SK-N-SH (cell line): ENCODE results near the gene SNED1. TPM values are rescaled to one million over a fixed set of nuclear protein-coding genes. Genes with fewer than 3 reads are reported as not detected.

Experiments used
- CTCF ChIA-PET: fragments of 300-600, 350-600 bp; formaldehyde crosslinking; extraction: SDS; loops from one replicate; lab custom pipeline; 2021; lab: Yijun Ruan, JAX
- POLR2A ChIA-PET: fragments of 350-600 bp; sonication (Branson Sonifier 250); formaldehyde crosslinking; extraction: SDS; loops from one replicate; lab custom pipeline; 2020; ENCODE audit warnings: antibody characterized with exemption, inconsistent platforms; lab: Yijun Ruan, JAX
- DNase-seq: peaks from one replicate; pipeline ENCODE4 v3.0.0; 2012
- H2AFZ ChIP-seq: fragments of 200-600 bp; sonication (generic); 2 replicates; pipeline ENCODE4 v1.8.1; 2016; ENCODE audit warnings: antibody characterized with exemption, mild to moderate bottlenecking, low read depth
- H3F3A ChIP-seq: fragments of 200-600 bp; sonication (generic); replicated peaks from 2 replicates; pipeline ENCODE3; 2016; ENCODE audit warnings: antibody characterized with exemption, mild to moderate bottlenecking; ENCODE audit not compliant: insufficient read depth
- H3K27ac ChIP-seq, 2 experiments: fragments of 200-500 bp in 1 of 2; fragments of 200-600 bp in 1 of 2; sonication (Bioruptor generic) in 1 of 2; sonication (generic), shearing (Covaris generic) in 1 of 2; 2 replicates each; pipeline versions ENCODE4 v1.5.1 to v1.6.1; 2014 to 2016; ENCODE audit warnings: low read depth in 2 of 2, inconsistent platforms in 1 of 2, low read length in 1 of 2, mild to moderate bottlenecking in 1 of 2, mixed read lengths in 1 of 2
- H3K27me3 ChIP-seq: fragments of 200-600 bp; sonication (generic), shearing (Covaris generic); 2 replicates; pipeline ENCODE4 v1.6.1; 2016; ENCODE audit warnings: mixed run types; ENCODE audit not compliant: insufficient read depth
- H3K36me3 ChIP-seq, 2 experiments: fragments of 200-500 bp in 1 of 2; fragments of 200-600 bp in 1 of 2; sonication (Bioruptor generic) in 1 of 2; sonication (generic) in 1 of 2; replicated peaks in 1 of 2; 2 replicates each; pipeline versions ENCODE3 to v1.5.1; 2014 to 2016; ENCODE audit warnings: low read length in 1 of 2, mild to moderate bottlenecking in 1 of 2; ENCODE audit not compliant: insufficient read depth in 2 of 2, control insufficient read depth in 1 of 2
- H3K4me1 ChIP-seq, 2 experiments: fragments of 200-500 bp in 1 of 2; fragments of 200-600 bp in 1 of 2; sonication (Bioruptor generic) in 1 of 2; sonication (generic), shearing (Covaris generic) in 1 of 2; 2 replicates each; pipeline versions ENCODE4 v1.5.1 to v1.6.1; 2014 to 2016; ENCODE audit warnings: low read depth in 1 of 2, low read length in 1 of 2, mixed run types in 1 of 2; ENCODE audit not compliant: insufficient read depth in 2 of 2, control insufficient read depth in 1 of 2
- H3K4me2 ChIP-seq: fragments of 200-600 bp; sonication (generic), shearing (Covaris generic); 2 replicates; pipeline ENCODE4 v1.6.1; 2017; ENCODE audit warnings: mixed run types
- H3K4me3 ChIP-seq, 2 experiments: fragments of 200-500 bp in 1 of 2; fragments of 200-600 bp in 1 of 2; sonication (Bioruptor generic) in 1 of 2; sonication (generic), shearing (Covaris generic) in 1 of 2; 2 replicates each; pipeline versions ENCODE4 v1.5.1 to v1.8.1; 2014 to 2016; ENCODE audit warnings: low read depth in 2 of 2, inconsistent platforms in 1 of 2, low read length in 1 of 2, mild to moderate bottlenecking in 1 of 2, mixed read lengths in 1 of 2, moderate library complexity in 1 of 2
- H3K79me2 ChIP-seq: fragments of 200-600 bp; sonication (generic); 2 replicates; pipeline ENCODE4 v1.8.1; 2017; ENCODE audit warnings: mild to moderate bottlenecking; ENCODE audit not compliant: insufficient read depth
- H3K9ac ChIP-seq: fragments of 200-600 bp; sonication (generic); 2 replicates; pipeline ENCODE4 v1.6.1; 2017; ENCODE audit warnings: mixed run types
- H3K9me2 ChIP-seq: fragments of 200-600 bp; sonication (generic); 2 replicates; pipeline ENCODE4 v1.6.1; 2017; ENCODE audit warnings: mixed run types
- H3K9me3 ChIP-seq: fragments of 200-600 bp; sonication (generic); 2 replicates; pipeline ENCODE4 v1.6.1; 2017; ENCODE audit warnings: mixed run types, mild to moderate bottlenecking, moderate library complexity
- H4K20me1 ChIP-seq: fragments of 200-600 bp; sonication (generic); 2 replicates; pipeline ENCODE4 v1.6.1; 2017; ENCODE audit warnings: mild to moderate bottlenecking, mixed run types; ENCODE audit not compliant: insufficient read depth
- CHD2 ChIP-seq: fragments of 150-350 bp; IDR thresholded peaks from 2 replicates; pipeline ENCODE4 v1.6.1; 2018; ENCODE audit warnings: low read length; ENCODE audit not compliant: partially characterized antibody
- EP300 ChIP-seq, 2 experiments: IDR thresholded peaks; 2 replicates each; pipeline versions ENCODE4 v1.4.0 to v1.6.1; 2012; ENCODE audit warnings: borderline replicate concordance in 1 of 2, low read depth in 1 of 2, low read length in 1 of 2
- FOSL2 ChIP-seq: IDR thresholded peaks from 2 replicates; pipeline ENCODE4 v1.4.0; 2012; ENCODE audit warnings: low read depth, mild to moderate bottlenecking, moderate library complexity, borderline replicate concordance
- FOXJ3 ChIP-seq: sonication (generic); formaldehyde crosslinking; IDR thresholded peaks from 2 replicates; pipeline ENCODE4 v1.5.1; 2020; ENCODE audit warnings: mild to moderate bottlenecking, missing genetic modification reagents
- GATA2 ChIP-seq: sonication (generic); formaldehyde crosslinking; IDR thresholded peaks from 2 replicates; pipeline ENCODE4 v1.5.0; 2020; ENCODE audit warnings: mild to moderate bottlenecking, missing genetic modification reagents
- IRF3 ChIP-seq: fragments of 150-350 bp; IDR thresholded peaks from 2 replicates; pipeline ENCODE4 v1.6.1; 2016; ENCODE audit warnings: mild to moderate bottlenecking, low read depth, low read length
- JUND ChIP-seq: IDR thresholded peaks from 2 replicates; pipeline ENCODE4 v1.4.0; 2012
- NRF1 ChIP-seq: IDR thresholded peaks from 2 replicates; pipeline ENCODE4 v1.6.1; 2012; ENCODE audit warnings: low read depth, mild to moderate bottlenecking, low read length
- PBX3 ChIP-seq: IDR thresholded peaks from 2 replicates; pipeline ENCODE4; 2012
- RFX5 ChIP-seq: IDR thresholded peaks from 2 replicates; pipeline ENCODE4 v1.6.1; 2012; ENCODE audit warnings: mild to moderate bottlenecking, improper control_type of control experiment, low read length
- SIN3A ChIP-seq: IDR thresholded peaks from 2 replicates; pipeline ENCODE4 v1.6.1; 2012; ENCODE audit warnings: low read depth, mild to moderate bottlenecking, low read length, moderate library complexity, borderline replicate concordance
- TEAD4 ChIP-seq: IDR thresholded peaks from 2 replicates; pipeline ENCODE4 v1.4.0; 2012; ENCODE audit warnings: mild to moderate bottlenecking, borderline replicate concordance; ENCODE audit not compliant: insufficient read depth
- YY1 ChIP-seq: IDR thresholded peaks from 2 replicates; pipeline ENCODE4 v1.4.0; 2012; ENCODE audit warnings: low read depth, mild to moderate bottlenecking
- WGBS: methylation state at CpG from one replicate; pipeline ENCODE4 v1.1.6; 2017; ENCODE audit warnings: low lambda C conversion rate; 5-methylcytosine and 5-hydroxymethylcytosine counted together
- polyA plus RNA-seq, 3 experiments: library from polyadenylated mRNA; depleted of rRNA; stranded (reverse); fragments of >200 nt; gene quantifications; 2 replicates each; pipeline ENCODE4 v1.2.3, GENCODE V29; 2012
- TF ChIP-seq, protein P1 (sequence below): IDR thresholded peaks from 2 replicates; pipeline ENCODE4 v1.6.1; 2012; ENCODE audit warnings: mild to moderate bottlenecking, low read depth, low read length, moderate library complexity
- TF ChIP-seq, protein P2 (sequence below): fragments of 200-600 bp; sonication (generic); IDR thresholded peaks from 2 replicates; pipeline ENCODE4 v1.6.1; 2017; ENCODE audit warnings: antibody characterized with exemption, mild to moderate bottlenecking, moderate library complexity

The SNED1 gene
- polyA plus RNA-seq, 1 of the 3 experiments (the other 2 are of a cell fraction), result 0.03 TPM

GRCh38 chr2:241116606-241117560 is 118.5 kb downstream of the SNED1 start:
- Histone ChIP-seq H3K4me2 (no peak overlapping the region), H3K4me3 (no peak overlapping the region), H3K9me3 (no peaks in the 10 kb centered on the region; the same call in 1 of the 2 replicates), H3K4me1 (no peaks in the 10 kb centered on the region), H3F3A (peaks cover 5% of the 10 kb centered on the region), H3K27ac (no peak overlapping the region), H3K9me2 (no peaks in the 10 kb centered on the region), H4K20me1 (no peaks in the 10 kb centered on the region), H3K27me3 (no peaks in the 10 kb centered on the region), H3K36me3 (peaks cover 14 to 23% of the 10 kb centered on the region in 2 experiments), H3K79me2 (no peaks in the 10 kb centered on the region), H3K9ac (no peak overlapping the region), H2AFZ (no peak overlapping the region)
- TF ChIP-seq NRF1 (no peak), FOXJ3 (no peak), YY1 (no peak), FOSL2 (no peak), CHD2 (no peak)
- no peak for DNase-seq
- WGBS, result 92% methylated on average over 32 of the region's 32 CpGs
- POLR2A ChIA-PET, result no interaction called here
- CTCF ChIA-PET, result interaction anchor here (1.2 kb wide), 1 partner anchor 202 kb away, joined by 3 read pairs; no protein-coding TSS in a partner anchor

DNA sequence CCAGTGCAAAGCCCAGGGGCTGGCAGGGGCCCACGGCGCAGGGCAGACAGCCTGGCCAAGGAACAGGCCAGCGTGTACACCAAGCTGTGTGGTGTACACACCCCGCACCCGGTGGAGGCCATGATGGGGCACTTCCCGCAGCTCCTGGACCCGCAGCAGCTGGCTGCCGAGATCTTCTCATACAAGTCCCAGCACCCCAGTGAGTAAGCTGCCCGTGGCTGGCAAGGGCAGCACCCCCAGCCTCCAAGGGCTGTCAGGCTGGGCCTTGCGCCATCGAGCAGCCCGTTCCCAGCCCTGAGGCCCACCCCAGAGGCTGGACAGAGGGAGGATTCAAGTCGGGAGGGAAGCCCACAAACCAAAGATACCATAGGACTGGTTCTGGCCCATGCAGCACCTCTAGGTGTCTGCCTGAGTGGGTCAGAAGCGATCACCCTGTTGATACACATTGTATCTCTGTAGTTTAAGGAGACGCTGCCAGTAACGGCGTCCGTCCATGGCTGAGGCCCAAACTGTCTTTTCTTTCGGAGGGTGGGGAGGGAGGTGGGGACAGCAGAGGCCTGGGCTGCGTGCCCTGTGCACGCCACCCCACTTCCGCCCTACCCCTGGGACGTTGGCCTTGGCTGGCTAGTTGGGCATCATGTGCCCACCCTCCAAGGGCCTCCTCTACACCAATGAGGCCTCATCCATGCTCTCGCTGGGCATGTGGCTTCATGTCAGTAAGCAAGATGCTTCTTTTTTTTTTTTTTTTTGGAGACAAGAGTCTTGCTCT is 120.5 kb downstream of the SNED1 start:
- DNase-seq, result no peak
- Histone ChIP-seq H3K4me3 (no peak overlapping the region), H3K27me3 (no peaks in the 10 kb centered on the region), H3K9me3 (no peaks in the 10 kb centered on the region; the same call in 1 of the 2 replicates), H3K9ac (no peak overlapping the region), H2AFZ (no peak overlapping the region), H3K27ac (no peak overlapping the region), H3K4me2 (no peak overlapping the region), H3K4me1 (no peaks in the 10 kb centered on the region), H3K79me2 (no peaks in the 10 kb centered on the region), H4K20me1 (no peaks in the 10 kb centered on the region), H3K9me2 (no peaks in the 10 kb centered on the region), H3K36me3 (peaks cover 16 to 20% of the 10 kb centered on the region in 2 experiments), H3F3A (peaks cover 5% of the 10 kb centered on the region)
- ChIA-PET CTCF (no interaction called here), POLR2A (no interaction called here)
- 95% methylated on average over 15 of the region's 24 CpGs for WGBS
- TF ChIP-seq, protein P1, sequence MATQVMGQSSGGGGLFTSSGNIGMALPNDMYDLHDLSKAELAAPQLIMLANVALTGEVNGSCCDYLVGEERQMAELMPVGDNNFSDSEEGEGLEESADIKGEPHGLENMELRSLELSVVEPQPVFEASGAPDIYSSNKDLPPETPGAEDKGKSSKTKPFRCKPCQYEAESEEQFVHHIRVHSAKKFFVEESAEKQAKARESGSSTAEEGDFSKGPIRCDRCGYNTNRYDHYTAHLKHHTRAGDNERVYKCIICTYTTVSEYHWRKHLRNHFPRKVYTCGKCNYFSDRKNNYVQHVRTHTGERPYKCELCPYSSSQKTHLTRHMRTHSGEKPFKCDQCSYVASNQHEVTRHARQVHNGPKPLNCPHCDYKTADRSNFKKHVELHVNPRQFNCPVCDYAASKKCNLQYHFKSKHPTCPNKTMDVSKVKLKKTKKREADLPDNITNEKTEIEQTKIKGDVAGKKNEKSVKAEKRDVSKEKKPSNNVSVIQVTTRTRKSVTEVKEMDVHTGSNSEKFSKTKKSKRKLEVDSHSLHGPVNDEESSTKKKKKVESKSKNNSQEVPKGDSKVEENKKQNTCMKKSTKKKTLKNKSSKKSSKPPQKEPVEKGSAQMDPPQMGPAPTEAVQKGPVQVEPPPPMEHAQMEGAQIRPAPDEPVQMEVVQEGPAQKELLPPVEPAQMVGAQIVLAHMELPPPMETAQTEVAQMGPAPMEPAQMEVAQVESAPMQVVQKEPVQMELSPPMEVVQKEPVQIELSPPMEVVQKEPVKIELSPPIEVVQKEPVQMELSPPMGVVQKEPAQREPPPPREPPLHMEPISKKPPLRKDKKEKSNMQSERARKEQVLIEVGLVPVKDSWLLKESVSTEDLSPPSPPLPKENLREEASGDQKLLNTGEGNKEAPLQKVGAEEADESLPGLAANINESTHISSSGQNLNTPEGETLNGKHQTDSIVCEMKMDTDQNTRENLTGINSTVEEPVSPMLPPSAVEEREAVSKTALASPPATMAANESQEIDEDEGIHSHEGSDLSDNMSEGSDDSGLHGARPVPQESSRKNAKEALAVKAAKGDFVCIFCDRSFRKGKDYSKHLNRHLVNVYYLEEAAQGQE, result no peak
- TF ChIP-seq FOXJ3 (no peak), GATA2 (CRISPR knock-in tag) (no peak), TEAD4 (no peak), SIN3A (no peak), EP300 (IDR thresholded peaks at IDR 0.05; ENCODE audit: borderline replicate concordance in 1 of 2, low read depth in 1 of 2, low read length in 1 of 2) (no peak), JUND (no peak), RFX5 (no peak), PBX3 (no peak), IRF3 (no peak), CHD2 (no peak), FOSL2 (no peak)
- TF ChIP-seq, protein P2, sequence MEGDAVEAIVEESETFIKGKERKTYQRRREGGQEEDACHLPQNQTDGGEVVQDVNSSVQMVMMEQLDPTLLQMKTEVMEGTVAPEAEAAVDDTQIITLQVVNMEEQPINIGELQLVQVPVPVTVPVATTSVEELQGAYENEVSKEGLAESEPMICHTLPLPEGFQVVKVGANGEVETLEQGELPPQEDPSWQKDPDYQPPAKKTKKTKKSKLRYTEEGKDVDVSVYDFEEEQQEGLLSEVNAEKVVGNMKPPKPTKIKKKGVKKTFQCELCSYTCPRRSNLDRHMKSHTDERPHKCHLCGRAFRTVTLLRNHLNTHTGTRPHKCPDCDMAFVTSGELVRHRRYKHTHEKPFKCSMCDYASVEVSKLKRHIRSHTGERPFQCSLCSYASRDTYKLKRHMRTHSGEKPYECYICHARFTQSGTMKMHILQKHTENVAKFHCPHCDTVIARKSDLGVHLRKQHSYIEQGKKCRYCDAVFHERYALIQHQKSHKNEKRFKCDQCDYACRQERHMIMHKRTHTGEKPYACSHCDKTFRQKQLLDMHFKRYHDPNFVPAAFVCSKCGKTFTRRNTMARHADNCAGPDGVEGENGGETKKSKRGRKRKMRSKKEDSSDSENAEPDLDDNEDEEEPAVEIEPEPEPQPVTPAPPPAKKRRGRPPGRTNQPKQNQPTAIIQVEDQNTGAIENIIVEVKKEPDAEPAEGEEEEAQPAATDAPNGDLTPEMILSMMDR, result no peak
